ENCODE results near the gene MYH14.
A peak's percentile ranks its signal among the peaks of the same experiment; 100 is the strongest.

MYH14 gene

DNA sequence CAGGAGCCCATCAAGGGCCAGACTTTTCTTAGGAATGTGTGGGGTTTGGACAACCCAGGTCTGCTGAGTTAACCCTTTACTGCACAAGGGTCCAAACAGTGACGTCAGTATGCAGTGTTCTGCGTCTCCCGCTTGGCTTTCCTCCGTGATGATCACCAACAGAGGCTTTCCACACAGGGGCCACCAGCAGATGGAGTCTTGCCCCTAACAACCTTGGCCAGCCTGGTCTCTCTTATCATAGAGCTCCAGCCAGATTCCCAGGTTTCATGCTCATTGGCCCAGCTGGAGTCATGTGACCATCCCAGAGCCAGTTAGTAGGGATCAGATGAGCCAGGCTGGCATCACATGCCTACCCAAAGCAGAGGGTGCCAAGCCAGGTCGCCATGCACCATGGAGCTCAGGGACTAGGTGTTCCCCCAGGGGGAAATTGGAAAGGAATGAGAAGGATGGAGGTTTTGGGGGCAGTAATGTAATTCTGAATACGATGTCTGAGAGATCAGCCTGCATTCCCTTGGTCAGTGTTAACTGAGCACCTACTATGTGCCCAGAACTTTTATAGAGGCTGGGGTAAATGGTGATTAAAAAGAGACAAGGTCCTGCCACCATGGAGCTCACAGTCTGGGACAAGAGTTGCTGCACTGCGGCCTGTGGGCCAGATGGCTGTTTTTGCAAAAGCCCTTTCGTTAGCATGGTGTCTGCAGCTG lies 61.2 kb downstream of the MYH14 start:
- no peak overlapping the region for H3K4me3 ChIP-seq (ENCODE audit: low read depth, low read length)
- no peak for TF ChIP-seq MYC (IDR thresholded peaks at IDR 0.05; ENCODE audit: low read depth, low read length)
- TF ChIP-seq, protein P1, sequence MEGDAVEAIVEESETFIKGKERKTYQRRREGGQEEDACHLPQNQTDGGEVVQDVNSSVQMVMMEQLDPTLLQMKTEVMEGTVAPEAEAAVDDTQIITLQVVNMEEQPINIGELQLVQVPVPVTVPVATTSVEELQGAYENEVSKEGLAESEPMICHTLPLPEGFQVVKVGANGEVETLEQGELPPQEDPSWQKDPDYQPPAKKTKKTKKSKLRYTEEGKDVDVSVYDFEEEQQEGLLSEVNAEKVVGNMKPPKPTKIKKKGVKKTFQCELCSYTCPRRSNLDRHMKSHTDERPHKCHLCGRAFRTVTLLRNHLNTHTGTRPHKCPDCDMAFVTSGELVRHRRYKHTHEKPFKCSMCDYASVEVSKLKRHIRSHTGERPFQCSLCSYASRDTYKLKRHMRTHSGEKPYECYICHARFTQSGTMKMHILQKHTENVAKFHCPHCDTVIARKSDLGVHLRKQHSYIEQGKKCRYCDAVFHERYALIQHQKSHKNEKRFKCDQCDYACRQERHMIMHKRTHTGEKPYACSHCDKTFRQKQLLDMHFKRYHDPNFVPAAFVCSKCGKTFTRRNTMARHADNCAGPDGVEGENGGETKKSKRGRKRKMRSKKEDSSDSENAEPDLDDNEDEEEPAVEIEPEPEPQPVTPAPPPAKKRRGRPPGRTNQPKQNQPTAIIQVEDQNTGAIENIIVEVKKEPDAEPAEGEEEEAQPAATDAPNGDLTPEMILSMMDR (IDR thresholded peaks at IDR 0.05; ENCODE audit: low read depth, low read length) = no peak
- TF ChIP-seq, protein P2, sequence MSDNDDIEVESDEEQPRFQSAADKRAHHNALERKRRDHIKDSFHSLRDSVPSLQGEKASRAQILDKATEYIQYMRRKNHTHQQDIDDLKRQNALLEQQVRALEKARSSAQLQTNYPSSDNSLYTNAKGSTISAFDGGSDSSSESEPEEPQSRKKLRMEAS (IDR thresholded peaks at IDR 0.05; ENCODE audit: low read depth, low read length) = no peak
- no peak for TF ChIP-seq POLR2A (IDR thresholded peaks at IDR 0.05; ENCODE audit: extremely low read depth, insufficient read length)
- no peak for DNase-seq (ENCODE audit: low read depth)

DNA sequence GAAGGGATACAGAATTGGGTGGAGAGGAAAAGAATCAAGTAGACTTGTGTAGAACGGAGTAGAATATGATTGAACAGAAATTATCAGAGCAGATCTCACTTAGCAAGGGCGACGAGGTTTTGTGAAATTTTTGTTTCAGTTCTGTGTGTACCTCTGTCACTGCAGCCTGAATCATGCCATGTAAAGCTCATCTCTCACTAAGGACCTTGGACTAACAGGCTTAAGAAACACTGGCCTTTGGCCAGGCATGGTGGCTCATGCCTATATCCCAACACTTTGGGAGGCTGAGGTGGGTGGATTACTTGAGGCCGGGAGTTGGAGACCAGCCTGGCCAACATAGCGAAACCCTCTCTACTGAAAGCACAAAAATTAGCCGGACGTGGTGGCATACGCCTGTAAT lies 62.6 kb downstream of the MYH14 start:
- no peak for TF ChIP-seq MYC (IDR thresholded peaks at IDR 0.05; ENCODE audit: low read depth, low read length)
- TF ChIP-seq, protein P1 (IDR thresholded peaks at IDR 0.05; ENCODE audit: low read depth, low read length) = no peak
- DNase-seq (ENCODE audit: low read depth) = no peak
- no peak overlapping the region for H3K4me3 ChIP-seq (ENCODE audit: low read depth, low read length)

DNA sequence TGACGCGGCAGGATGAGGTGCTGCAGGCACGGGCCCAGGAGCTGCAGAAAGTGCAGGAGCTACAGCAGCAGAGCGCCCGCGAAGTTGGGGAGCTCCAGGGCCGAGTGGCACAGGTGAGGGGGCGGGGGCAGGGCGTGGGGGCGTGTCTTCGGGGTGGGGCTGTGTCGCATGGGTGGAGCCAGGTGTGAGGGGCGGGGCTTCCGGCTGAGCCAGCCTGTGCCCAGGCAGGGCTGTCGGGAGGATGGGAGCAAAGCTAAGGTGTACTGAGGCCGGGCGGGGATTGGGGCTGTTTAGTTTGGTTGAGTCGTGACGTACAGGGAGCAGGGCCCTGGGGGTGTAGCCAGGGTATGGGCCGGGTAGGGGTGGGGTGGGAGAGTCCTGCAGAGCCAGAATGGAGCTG lies 63.5 kb downstream of the MYH14 start:
- DNase-seq (ENCODE audit: low read depth) = no peak
- no peak overlapping the region for H3K4me3 ChIP-seq (ENCODE audit: low read depth, low read length)
- TF ChIP-seq, protein P2 (IDR thresholded peaks at IDR 0.05; ENCODE audit: low read depth, low read length) = no peak
- no peak for TF ChIP-seq MYC (IDR thresholded peaks at IDR 0.05; ENCODE audit: low read depth, low read length)
- TF ChIP-seq, protein P1 (IDR thresholded peaks at IDR 0.05; ENCODE audit: low read depth, low read length) = no peak
- TF ChIP-seq POLR2A (IDR thresholded peaks at IDR 0.05; ENCODE audit: extremely low read depth, insufficient read length) = no peak

DNA sequence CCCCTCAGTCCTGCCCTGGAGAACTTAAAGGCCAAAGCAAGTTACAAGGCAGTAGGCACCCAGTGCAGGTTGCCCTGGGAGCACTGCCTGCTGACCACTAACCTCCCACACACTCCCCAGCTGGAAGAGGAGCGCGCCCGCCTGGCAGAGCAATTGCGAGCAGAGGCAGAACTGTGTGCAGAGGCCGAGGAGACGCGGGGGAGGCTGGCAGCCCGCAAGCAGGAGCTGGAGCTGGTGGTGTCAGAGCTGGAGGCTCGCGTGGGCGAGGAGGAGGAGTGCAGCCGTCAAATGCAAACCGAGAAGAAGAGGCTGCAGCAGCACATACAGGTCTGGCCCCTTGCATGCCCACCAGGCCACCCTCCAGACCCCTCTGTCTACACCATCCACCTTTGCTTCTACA lies 64.6 kb downstream of the MYH14 start:
- TF ChIP-seq, protein P2 (IDR thresholded peaks at IDR 0.05; ENCODE audit: low read depth, low read length) = no peak
- TF ChIP-seq MYC (IDR thresholded peaks at IDR 0.05; ENCODE audit: low read depth, low read length) (no peak), POLR2A (IDR thresholded peaks at IDR 0.05; ENCODE audit: extremely low read depth, insufficient read length) (no peak)
- TF ChIP-seq, protein P1 (IDR thresholded peaks at IDR 0.05; ENCODE audit: low read depth, low read length) = no peak
- peak; percentile 79 for DNase-seq (ENCODE audit: low read depth)
- no peak overlapping the region for H3K4me3 ChIP-seq (ENCODE audit: low read depth, low read length)

DNA sequence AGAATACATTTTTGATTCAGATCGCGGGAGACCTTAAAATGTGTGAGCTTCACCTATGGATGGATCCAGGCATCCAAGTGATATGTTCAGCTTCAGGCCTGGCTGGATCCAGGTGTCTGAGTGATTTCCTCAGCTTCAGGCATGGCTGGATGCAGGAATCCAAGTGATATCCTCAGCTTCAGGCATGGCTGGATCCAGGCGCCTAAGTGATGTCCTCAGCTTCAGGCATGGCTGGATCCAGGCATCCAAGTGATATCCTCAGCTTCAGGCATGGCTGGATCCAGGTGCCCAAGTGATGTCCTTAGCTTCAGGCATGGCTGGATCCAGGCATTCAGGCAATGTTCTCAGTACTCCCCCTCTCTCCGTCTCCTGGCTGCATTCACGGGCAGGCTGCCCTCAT lies 65.1 kb downstream of the MYH14 start:
- no peak for TF ChIP-seq POLR2A (IDR thresholded peaks at IDR 0.05; ENCODE audit: extremely low read depth, insufficient read length)
- TF ChIP-seq, protein P1 (IDR thresholded peaks at IDR 0.05; ENCODE audit: low read depth, low read length) = no peak
- TF ChIP-seq, protein P2 (IDR thresholded peaks at IDR 0.05; ENCODE audit: low read depth, low read length) = no peak
- TF ChIP-seq MYC (IDR thresholded peaks at IDR 0.05; ENCODE audit: low read depth, low read length) = no peak
- no peak overlapping the region for H3K4me3 ChIP-seq (ENCODE audit: low read depth, low read length)
- no peak for DNase-seq (ENCODE audit: low read depth)

DNA sequence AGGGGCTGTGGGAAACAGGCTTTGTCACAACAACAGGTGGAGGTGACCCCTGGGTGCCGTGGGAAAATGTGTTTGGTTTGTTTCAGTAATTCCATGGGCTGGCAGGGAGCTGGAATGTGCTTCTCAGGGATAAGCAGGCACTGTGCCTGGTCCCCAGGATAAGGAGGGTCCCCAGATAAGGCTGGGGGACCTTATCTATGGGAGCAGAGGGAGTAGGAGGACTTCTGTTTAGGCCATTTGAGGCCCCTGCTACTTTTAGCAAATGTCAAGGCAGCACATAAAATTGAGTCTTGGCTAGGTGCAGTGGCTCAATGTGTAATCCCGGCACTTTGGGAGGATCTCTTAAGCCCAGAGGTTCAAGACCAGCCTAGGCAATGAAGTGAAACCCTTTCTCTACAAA lies 66.2 kb downstream of the MYH14 start:
- TF ChIP-seq, protein P2 (IDR thresholded peaks at IDR 0.05; ENCODE audit: low read depth, low read length) = no peak
- TF ChIP-seq, protein P1 (IDR thresholded peaks at IDR 0.05; ENCODE audit: low read depth, low read length) = no peak
- TF ChIP-seq MYC (IDR thresholded peaks at IDR 0.05; ENCODE audit: low read depth, low read length) = no peak
- TF ChIP-seq POLR2A (IDR thresholded peaks at IDR 0.05; ENCODE audit: extremely low read depth, insufficient read length) = no peak
- no peak overlapping the region for H3K4me3 ChIP-seq (ENCODE audit: low read depth, low read length)
- DNase-seq (ENCODE audit: low read depth) = no peak
